ENCODE data around the gene WSCD1. TPM values are rescaled to one million over a fixed set of nuclear protein-coding genes. Genes with fewer than 3 reads are reported as not detected.

The WSCD1 gene
- polyA plus RNA-seq, 3 donors: not detected

DNA sequence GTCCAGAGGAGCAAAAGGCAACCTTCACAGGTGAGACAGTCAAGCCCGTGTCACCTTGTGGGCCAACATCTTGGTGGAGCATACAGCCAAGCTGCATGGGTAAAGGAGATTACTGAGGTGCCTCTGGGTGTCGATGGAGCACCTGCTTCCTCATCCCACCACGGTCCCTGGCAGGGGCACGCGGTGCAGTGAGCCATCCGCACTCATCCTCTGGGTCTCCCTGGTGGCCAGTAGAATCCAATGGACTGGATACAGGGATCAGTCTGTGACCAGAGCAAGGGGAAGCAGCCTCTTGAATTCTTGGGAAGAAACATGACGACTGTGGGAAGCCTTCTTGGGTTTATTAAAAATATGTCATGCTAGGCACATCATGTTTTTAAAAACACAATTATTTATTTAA is 4.8 kb upstream of the WSCD1 start:
- Histone ChIP-seq H3K36me3 (replicated peaks in 1 of 2; ENCODE audit: control insufficient read depth in 1 of 2, insufficient read depth in 2 of 2, low read length in 2 of 2) (no peaks in the 10 kb centered on the region), H3K4me2 (replicated peaks; ENCODE audit: extremely low read depth, low read length, poor library complexity, severe bottlenecking) (no peak overlapping the region), H3K9ac (ENCODE audit: insufficient read depth, low read length, poor library complexity, severe bottlenecking) (no peak overlapping the region), H4K20me1 (ENCODE audit: insufficient read depth, low read length) (no peaks in the 10 kb centered on the region), H3K9me3 (replicated peaks in 1 of 2; ENCODE audit: control insufficient read depth in 1 of 2, insufficient read depth in 1 of 2, low read length in 2 of 2) (peaks cover 0 to 12% of the 10 kb centered on the region in 2 donors), H3K79me2 (ENCODE audit: insufficient read depth, low read length) (no peaks in the 10 kb centered on the region), H3K4me1 (ENCODE audit: control insufficient read depth in 1 of 2, insufficient read depth in 2 of 2, low read length in 2 of 2) (no peaks in the 10 kb centered on the region), H3K4me3 (replicated peaks in 1 of 3; ENCODE audit: low read depth in 2 of 3, low read length in 3 of 3) (no peak overlapping the region), H3K27ac (ENCODE audit: low read depth in 1 of 2, low read length in 2 of 2) (no peak overlapping the region), H3K27me3 (ENCODE audit: control insufficient read depth in 2 of 2, insufficient read depth in 2 of 2, low read length in 2 of 2) (peaks cover 20 to 31% of the 10 kb centered on the region in 2 donors), H2AFZ (ENCODE audit: insufficient read depth, low read depth, low read length, poor library complexity, severe bottlenecking) (no peak overlapping the region)
- no peak overlapping the region for H3K27ac Mint-ChIP-seq
- intact Hi-C loops (cut with micrococcal nuclease): no loop called here
- 72% methylated on average over 2 of the region's 7 CpGs for WGBS (ENCODE audit: insufficient coverage)
- peak overlapping the region in 1 of 2 donors; percentile 7 for H3K4me3 Mint-ChIP-seq
- H3K36me3 Mint-ChIP-seq: peaks cover 0 to 6% of the 10 kb centered on the region in 2 donors
- peaks cover 0 to 10% (median 5%) of the 10 kb centered on the region in 7 donors for H3K9me3 Mint-ChIP-seq
- peaks cover 5% of the 10 kb centered on the region for H3K4me1 Mint-ChIP-seq
- DNase-seq: no peak
- peaks cover 30 to 48% (median 46%) of the 10 kb centered on the region in 3 donors for H3K27me3 Mint-ChIP-seq (ENCODE audit: low read depth in 3 of 3)
- TF ChIP-seq, protein P1, sequence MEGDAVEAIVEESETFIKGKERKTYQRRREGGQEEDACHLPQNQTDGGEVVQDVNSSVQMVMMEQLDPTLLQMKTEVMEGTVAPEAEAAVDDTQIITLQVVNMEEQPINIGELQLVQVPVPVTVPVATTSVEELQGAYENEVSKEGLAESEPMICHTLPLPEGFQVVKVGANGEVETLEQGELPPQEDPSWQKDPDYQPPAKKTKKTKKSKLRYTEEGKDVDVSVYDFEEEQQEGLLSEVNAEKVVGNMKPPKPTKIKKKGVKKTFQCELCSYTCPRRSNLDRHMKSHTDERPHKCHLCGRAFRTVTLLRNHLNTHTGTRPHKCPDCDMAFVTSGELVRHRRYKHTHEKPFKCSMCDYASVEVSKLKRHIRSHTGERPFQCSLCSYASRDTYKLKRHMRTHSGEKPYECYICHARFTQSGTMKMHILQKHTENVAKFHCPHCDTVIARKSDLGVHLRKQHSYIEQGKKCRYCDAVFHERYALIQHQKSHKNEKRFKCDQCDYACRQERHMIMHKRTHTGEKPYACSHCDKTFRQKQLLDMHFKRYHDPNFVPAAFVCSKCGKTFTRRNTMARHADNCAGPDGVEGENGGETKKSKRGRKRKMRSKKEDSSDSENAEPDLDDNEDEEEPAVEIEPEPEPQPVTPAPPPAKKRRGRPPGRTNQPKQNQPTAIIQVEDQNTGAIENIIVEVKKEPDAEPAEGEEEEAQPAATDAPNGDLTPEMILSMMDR (IDR thresholded peaks at IDR 0.05): no peak

DNA sequence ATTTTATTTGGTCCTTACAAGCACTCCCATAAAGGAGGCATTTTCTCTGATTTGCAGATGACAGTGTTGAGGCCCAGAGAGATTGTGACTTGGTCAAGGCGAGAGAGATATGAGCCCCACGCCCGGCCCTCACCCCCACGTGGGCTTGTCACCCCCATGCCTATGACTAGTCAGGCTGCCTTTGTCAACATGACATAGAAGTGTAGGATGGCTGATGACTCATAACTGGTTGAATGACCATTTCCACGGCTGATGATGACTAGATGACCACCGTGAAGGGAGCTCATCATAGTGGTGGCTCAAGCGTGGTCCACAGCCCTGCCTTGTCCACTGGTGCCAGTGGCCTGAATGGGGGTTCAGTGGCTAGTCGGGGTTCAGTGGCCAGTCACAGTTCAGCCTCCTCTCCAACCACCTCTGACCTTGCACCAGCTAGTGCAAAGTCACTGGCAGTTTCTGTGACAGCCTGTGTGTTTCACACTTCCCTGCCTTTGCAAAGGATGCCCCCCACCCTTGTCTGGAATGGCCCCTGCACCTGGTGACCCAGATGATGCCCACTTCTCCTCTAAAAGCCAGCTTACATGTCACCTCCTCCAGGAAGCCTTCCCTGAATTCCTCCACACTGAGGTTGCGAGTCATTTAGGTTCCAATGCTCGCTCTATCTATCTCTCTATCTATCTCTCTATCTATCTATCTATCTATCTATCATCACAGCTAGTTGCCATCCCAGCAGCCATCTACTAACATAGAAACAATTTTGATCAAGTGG is 3.8 kb upstream of the WSCD1 start:
- no peak overlapping the region for H3K4me3 Mint-ChIP-seq
- H3K36me3 ChIP-seq (replicated peaks in 1 of 2; ENCODE audit: control insufficient read depth in 1 of 2, insufficient read depth in 2 of 2, low read length in 2 of 2): no peaks in the 10 kb centered on the region
- H4K20me1 ChIP-seq (ENCODE audit: insufficient read depth, low read length): no peaks in the 10 kb centered on the region
- intact Hi-C loops (cut with micrococcal nuclease): no loop called here
- WGBS (ENCODE audit: insufficient coverage): 80% methylated on average over 5 of the region's 10 CpGs
- no peaks in the 10 kb centered on the region for H3K79me2 ChIP-seq (ENCODE audit: insufficient read depth, low read length)
- H3K9me3 ChIP-seq (replicated peaks in 1 of 2; ENCODE audit: control insufficient read depth in 1 of 2, insufficient read depth in 1 of 2, low read length in 2 of 2): peaks cover 0 to 17% of the 10 kb centered on the region in 2 donors
- TF ChIP-seq, protein P1 (IDR thresholded peaks at IDR 0.05): no peak
- H3K4me1 Mint-ChIP-seq: peaks cover 5% of the 10 kb centered on the region
- no peak overlapping the region for H3K27ac ChIP-seq (ENCODE audit: low read depth in 1 of 2, low read length in 2 of 2)
- no peak overlapping the region for H3K4me2 ChIP-seq (replicated peaks; ENCODE audit: extremely low read depth, low read length, poor library complexity, severe bottlenecking)
- no peak overlapping the region for H2AFZ ChIP-seq (ENCODE audit: insufficient read depth, low read depth, low read length, poor library complexity, severe bottlenecking)
- H3K9me3 Mint-ChIP-seq: peaks cover 0 to 10% (median 5%) of the 10 kb centered on the region in 7 donors
- no peak overlapping the region for H3K4me3 ChIP-seq (replicated peaks in 1 of 3; ENCODE audit: low read depth in 2 of 3, low read length in 3 of 3)
- H3K36me3 Mint-ChIP-seq: peaks cover 0 to 6% of the 10 kb centered on the region in 2 donors
- DNase-seq: no peak
- H3K27me3 Mint-ChIP-seq (ENCODE audit: low read depth in 3 of 3): peaks cover 35 to 56% (median 52%) of the 10 kb centered on the region in 3 donors
- peaks cover 25 to 37% of the 10 kb centered on the region in 2 donors for H3K27me3 ChIP-seq (ENCODE audit: control insufficient read depth in 2 of 2, insufficient read depth in 2 of 2, low read length in 2 of 2)
- no peak overlapping the region for H3K27ac Mint-ChIP-seq
- H3K4me1 ChIP-seq (ENCODE audit: control insufficient read depth in 1 of 2, insufficient read depth in 2 of 2, low read length in 2 of 2): no peaks in the 10 kb centered on the region
- H3K9ac ChIP-seq (ENCODE audit: insufficient read depth, low read length, poor library complexity, severe bottlenecking): no peak overlapping the region
